Activated CD4-positive, alpha-beta T cell treated with anti-CD3 and anti-CD28 coated beads for 24 hours (primary cell): ENCODE data around the gene ZMYND8.
"Not testable (repeated sequence)": the region's sequence is repeated elsewhere in the genome, so short reads cannot be mapped to it uniquely, and the experiment has no call there.

ENCODE experiments used
- DNase-seq, 2 donors: peaks; one replicate each; pipeline ENCODE4 v3.0.0-alpha.2; 2020; ENCODE audit warnings: low read depth in 2 of 2

ZMYND8 gene

DNA sequence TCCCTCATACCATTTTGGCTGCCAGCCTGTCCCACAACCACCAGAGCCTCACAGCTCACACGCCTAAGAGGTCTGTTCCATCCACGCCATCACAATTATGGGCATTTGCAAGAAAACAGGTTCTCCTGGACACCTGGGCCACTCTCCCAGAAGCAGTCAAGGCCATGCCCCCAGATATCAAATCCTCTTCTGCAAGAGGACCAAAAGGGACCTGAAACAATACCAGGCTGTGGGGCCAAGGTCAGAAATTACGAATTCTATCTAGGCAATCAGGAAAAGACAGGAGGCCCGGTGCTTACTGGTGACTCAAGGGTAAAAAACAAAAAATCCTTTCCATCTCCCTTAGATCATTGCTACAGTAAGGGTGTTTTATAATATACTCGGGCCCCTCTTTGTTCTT is 69.8 kb downstream of the ZMYND8 start:
- DNase-seq = no peak

DNA sequence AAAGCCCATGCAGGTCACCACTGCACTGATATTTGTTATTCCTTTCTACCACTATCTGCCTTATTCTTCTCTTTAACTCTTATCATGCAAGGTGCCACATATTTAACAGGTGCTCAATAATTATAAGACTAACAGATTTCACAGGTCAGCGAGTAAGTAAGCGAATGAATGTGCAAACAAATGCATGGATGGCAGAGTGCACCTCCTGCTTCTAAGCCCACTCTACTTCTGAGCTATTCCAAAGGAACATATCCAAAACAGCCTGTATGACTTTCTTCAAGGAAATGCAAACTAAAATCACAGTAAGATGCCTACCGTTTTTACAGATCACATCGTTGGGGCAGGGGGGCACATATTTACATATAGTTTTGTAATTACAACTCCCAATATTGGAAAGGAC is 71.3 kb downstream of the ZMYND8 start:
- no peak for DNase-seq

DNA sequence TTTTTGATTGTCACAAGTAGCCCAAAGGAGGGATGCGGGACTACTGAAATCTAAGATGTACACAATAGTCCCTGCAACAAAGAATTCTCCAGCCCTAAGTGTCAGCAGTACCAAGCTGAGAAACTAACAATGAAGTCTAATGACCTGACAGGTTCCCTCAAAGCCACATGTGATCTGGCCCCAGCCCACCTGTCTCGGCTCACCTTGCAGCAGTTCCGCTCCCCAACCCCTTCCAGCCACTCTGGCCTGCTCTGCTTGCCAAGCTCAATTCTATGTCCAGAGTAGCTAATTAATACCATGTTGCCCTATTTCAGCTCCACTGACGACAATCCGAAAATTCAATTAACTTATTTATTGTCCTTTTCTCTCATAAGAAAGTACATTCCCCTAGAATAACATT is 72.1 kb downstream of the ZMYND8 start:
- no peak for DNase-seq

DNA sequence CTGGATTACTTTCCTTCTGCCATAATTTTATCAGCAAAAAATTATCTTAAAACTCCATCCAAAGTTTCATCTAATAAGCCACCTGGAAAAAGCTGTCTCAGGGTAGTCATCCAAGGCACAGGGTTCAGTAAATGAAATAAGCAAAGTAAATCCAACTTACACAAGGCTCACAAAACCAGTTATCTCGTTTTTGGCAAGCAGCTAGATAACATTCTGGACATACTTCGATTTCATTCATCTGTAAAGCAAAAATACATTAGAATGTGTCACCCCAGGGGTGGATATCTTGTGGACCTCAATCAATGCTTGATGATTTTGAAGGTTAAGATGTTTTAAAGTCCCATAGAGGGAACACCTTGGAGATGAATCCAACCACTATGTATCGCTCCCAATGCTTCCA is 73.1 kb downstream of the ZMYND8 start:
- no peak for DNase-seq

DNA sequence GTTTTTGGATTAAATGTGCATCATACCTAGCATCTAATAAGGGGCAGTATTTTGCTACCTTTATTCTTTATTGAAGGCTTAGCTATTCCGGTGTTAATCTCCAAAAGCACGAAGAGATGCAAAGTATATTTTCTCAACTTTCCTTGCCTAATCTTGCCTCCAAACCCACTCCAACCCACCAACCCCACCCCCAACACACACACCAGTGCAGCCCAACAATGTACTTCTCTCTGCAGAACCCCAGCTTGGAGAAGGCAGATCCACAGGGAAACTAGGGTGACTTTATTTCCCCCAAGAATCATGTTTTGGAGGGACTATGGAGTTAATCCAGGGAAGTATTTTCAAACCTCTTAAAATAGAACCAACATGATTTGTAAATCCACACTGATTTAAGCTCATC is 73.6 kb downstream of the ZMYND8 start:
- no peak for DNase-seq

DNA sequence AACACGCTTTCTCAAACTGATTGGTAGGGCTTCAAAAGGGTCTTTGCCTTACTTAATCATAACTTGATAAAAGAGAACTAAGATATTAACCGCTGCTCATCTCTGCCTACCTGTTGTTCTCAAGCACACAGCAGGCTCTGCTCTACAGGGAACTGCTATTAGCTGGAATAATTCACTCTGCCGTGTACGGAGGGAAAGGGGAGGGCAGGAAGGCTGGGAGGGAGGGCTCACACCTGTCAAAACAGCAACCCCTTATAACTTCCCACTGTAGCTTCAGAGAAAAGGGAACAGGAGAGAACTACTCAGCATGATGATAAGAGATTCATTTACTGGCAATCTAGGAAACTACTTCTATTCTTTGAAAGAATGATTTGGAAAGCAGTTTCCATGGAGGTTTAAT is 75.1 kb downstream of the ZMYND8 start:
- no peak for DNase-seq

DNA sequence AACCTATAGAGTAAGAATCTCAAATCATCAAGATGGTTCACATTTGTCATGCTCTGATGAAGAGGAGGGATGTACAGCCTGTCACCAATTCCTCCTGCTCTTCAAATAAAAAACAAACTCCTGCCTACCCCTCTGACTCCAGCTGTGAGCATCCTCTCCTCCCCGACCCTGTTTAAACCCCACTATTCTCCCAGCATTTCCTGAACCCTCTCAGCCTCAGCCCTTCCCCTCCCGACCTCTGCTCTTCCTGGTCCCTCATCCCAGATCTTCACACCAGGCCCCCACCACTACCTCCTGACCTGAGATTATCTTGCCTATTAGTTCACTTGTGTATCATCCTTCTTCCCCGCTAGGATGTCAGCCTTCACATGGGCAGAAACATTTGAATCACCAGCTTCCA is 75.8 kb downstream of the ZMYND8 start:
- no peak for DNase-seq

DNA sequence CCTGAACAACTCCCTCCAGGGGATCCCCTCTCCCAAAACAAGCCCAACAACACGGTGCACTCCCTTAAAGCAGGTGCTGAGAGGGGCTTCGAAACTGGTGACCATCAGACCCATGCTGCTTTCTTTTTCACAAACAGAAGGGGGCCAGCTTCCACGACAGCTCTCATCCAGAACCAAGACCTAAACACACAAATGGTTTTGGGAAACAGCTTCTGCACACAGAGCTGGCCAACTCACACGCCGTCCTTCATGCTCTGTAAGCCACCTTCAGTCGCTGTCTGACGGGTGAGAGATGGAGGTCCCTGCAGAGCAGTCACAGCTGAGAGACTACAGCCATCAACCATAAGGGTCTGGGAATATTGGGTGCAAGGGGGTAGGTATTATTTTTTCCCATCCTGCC is 76.3 kb downstream of the ZMYND8 start:
- no peak for DNase-seq

DNA sequence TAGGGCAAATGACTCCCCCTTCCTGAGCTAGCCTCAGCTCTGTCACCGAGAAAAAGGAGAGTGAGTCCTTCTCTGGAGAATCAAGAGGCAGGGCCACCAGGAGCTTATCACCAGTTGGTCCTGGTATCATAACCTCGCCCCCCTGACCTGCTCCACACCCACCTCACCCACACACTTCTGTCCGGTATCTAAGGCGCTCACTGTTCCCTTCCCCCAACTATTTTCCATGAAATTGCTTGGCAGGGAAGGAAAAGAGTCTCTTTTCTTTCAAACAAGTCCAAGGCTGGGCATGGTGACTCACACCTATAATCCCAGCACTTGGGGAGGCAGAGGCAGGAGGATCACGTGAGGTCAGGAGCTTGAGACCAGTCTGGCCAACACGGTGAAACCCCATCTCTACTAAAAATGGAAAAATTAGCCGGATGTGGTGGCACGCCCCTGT is 77.6 kb downstream of the ZMYND8 start:
- no peak for DNase-seq

DNA sequence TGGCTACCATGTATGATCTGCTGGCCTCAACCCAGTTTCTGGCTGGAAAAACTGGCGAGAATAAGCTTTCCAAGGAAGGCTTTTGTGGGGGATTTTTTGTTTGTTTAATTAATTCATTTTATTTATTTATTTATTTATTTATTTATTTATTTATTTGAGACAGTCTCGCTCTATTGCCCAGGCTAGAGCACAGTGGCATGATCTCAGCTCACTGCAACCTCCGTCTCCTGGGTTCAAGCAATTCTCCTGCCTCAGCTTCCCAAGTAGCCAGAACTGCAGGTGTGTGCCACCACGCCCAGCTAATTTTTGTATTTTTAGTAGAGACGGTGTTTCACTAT is 79.0 kb downstream of the ZMYND8 start:
- DNase-seq = not testable (repeated sequence)

DNA sequence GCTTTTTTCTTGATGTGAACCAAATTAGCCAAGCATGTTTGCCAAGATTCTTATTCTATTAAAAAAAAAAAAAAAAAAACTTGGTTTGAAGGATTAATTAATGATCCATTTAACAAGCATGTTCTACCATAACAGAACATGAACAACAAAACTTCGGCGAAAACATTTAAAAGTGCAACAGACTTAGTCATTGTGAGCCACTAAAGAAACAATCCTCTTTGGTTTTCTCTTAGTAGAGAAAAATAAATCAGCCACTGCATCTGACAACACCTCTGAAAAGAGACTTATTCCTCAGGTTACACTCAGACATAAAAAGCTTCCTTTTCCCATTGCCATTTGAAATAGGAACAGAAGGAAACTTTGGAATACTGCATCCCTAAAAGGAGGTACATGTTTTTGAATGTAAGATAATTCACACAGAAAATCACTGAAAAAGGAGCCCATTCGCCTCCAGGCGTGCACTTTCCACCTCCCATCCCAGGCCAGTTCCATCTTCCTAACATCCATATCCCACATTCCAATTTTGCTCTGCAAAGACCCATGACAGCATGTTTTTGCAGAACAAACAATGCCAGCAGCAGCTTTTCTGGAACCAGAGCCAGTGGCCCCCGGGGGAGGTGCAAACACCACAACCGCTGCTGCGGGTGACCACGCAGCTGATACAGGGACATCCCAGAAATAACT is 79.5 kb downstream of the ZMYND8 start:
- DNase-seq = no peak

DNA sequence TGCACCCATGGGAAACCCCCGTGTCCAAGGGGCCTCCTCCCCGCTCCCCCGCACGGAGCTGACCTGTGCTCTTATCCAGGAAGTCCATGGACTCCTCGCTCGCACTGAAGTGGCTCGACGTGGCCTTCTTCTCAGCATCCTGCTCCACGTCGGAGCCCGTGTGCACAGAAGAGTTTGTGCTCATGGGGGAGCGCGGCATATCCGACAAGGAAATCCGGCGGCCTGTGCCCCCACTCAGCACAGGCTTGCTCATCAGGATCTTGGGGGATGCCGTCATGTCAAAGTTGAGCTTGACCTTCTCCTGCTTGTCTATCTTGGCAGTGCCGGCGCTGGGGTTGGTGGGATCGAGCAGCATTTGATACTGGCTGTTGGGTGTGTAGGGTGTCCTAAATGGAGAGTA is 80.2 kb downstream of the ZMYND8 start:
- no peak for DNase-seq

DNA sequence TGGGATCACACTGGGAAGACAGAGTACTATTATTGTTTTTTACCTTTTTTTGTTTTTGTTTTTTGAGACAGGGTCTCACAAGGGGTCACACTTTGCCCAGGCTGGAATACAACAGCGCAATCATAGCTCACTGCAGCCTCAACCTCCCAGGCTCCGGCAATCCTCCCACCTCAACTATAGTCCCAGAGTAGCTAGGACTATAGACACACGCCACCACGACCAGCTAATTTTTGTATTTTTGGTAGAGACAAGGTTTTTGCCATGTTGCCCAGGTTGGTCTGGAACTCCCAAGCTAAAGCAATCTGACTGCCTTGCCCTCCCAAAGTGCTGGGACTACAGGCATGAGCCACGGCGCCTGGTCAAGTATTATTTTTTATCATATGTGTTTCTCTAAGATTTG is 81.0 kb downstream of the ZMYND8 start:
- no peak for DNase-seq

DNA sequence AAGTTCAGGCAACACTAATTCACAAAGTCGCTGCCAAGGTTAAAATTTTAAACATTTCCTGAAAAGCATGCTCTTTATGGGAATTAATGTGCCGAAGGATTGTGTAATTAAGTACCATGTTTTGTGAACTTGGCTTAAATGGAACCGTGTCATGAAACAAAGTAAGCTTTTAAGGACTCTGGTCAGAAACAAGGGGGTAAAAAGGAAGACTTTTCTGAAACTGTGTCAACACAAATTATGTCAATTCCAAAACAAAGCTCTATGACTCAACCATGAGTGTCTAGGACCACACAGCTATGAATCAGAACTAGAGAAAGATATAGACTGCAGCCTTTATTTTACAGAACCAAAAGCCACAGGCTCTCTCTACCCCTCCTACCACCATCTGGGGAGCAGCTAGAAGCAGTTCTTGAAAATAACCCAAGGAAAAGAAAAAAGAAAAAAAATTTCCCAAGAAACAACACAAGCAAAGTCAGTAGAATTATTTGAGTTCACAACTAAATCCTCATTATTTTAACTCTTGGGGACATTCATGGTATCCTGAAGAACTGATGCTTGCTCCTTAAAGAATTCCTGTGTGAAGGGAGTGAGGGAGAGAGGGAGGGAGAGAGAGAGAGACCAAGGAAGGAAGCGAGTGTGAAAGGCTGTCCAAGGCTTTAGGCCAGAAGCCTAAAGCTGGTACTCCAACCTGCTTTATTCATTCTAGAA is 81.9 kb downstream of the ZMYND8 start:
- peak; percentile 6 to 27 for DNase-seq

DNA sequence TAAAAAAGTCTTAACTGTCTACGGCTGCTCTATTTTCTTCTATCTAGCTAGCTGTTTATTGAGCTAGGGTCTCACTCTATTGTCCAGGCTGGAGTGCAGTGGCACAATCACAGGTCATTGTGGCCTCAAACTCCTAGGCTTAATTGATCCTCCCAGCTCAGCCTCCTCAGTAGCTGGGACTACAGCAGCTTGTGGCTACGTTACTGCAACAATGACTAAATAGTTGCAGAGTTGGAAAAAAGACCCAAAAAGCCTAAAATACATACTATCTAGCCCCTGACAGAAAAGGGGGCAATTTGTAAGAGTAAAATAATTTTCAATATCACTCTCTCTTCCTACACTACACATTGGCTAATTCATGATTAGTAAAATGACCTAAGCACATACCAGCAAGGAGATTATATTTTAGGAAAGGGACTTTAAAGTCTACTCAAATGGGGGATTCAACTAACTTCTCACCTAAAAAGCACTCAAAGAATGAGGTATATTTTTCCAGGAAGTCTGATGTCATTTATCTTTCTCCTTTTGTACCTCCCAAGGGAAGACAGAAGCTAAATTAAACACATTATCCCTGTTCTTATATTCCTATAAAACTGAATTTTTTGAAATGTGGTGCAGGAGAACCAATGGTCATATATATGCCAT is 82.8 kb downstream of the ZMYND8 start:
- DNase-seq = no peak

DNA sequence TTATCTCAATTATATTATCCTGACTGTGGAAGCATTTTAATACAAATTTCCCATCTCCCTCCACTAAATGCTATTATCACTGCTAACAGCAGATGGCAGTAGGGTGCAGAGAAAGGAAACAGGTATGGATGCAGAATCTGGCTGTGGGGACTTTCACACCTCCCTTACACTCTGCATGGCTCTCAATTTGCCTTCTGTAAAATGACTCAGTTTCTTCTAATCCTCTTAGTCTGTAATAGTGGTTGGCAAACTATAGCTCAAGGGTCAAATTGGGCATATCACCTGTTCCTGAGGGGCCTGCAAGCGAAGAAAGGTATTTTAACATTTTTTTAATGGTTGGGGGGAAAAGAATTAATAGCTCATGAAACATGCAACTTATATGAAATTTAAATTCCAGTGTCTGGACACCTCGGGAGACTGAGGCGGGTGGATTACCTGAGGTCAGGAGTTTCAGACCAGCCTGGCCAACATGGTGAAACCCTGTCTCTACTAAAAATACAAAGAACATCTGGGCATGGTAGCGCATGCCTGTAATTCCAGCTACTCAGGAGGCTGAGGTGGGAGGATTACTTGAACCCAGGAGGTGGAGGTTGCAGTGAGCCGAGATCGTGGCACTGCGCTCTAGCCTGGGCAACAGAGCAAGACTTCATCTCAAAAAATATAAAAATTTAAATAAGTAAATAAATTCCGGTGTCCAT is 83.5 kb downstream of the ZMYND8 start:
- peak; percentile 8 to 66 for DNase-seq

DNA sequence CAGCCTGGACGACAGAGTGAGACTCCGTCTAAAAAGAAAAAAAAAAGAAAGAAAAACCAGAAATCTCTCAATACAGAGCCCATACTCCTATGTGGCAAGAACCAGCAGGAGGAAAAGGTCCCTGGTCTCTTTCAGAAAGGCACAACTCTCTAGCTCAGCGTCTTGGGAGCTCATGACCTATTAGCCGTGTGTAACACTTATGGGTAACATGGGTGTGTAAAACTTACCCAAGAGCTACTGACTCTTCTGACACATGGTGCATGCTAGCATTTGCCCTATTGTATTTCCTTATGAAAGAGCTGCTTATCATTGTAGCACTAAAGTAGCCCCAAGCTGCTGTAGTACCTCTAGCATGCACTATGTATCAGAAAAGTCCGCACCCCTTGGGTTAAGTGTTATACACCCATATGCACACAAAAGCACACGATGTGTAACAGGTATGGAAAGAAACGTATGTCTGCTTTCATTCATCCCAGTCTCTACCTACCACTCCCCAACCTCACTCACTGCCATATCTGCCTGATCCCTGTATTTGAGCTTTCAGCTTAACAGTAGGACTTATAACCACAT is 85.4 kb downstream of the ZMYND8 start:
- DNase-seq = no peak

DNA sequence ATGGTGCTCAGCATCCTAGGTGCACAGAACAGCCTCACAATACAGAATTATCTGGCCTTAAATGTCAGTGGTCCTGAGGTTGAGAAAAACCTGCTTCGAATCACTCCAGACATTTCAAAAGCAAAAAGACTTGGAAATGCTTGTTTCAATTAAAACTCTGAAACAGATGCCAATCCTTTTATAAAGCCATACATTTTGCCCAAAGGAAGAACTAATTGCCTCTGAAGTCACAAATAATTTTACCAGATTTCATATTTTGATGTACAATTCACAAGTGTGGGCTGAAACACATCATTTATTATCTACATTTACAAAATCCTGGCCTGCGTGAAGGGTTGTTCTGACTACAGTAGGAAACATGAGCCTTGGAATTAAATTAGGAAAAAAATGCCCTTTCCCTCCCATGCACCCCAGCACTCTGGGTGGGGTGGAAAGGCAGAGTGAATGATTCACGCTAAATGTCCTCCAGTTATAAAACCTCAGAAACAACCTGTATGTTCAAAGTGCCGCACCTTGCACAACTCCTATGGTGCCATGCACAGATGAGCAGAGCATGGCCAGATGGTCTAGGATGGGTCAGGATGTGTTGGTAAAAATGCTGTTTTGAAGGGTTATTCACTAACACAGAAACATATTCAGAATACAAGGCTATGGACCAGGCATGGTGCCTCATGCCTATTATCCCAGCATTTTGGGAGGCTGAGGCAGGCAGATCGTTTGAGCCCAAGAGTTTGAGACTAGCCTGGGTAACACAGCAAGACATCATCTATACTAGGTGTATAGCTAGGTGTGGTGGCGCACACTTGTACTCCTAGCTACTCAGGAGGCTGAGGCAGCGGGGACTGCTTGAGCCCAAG is 87.0 kb downstream of the ZMYND8 start:
- no peak for DNase-seq

DNA sequence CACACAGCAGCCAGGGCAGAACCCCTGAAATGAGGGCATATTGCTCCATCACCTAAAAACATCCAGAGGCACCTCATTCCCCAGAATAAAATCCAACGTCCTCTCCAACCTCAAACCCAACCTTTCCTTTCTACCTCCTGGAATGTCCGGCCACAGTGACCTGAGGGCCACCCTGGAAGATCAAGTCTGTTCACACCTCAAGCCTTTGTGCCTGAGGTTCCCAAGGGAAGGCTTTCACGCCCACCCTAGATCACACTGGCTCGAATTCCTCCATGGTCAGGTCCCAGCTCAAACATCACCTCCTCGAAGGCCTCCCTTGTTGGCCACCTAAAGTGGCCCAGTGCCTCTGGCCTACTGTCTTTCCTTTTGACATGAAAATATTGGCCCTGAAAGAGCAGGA is 88.9 kb downstream of the ZMYND8 start:
- no peak for DNase-seq

DNA sequence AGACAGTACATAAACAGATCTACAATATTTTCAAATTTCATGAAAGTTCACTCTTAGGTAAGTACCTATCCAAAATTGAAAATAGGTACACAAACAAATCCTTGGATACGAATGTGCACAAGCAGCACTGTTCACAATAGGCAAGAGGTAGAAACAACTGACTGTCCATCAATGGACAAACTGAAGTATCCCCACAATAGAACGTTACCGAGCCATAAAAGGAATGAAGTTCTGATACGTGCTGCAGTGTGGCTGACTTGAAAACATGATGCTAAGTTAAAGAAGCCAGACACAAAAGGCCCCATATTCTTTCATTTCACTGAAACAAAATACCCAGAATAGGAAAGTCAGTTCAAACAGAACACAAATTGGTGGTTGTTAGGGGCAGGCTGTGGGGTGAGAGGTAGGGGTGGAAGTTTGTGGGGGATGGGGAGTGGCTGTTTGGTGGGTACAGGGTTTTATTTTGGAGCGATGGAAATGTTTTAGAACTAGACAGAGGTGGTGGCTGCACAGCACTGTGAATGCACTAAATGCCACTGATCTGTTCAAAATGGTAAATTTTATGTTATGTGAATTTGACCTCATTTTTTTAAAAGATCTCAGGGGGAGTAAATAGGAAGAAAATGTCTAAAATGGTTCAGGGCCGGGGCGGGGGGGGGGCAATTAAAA is 89.5 kb downstream of the ZMYND8 start:
- no peak for DNase-seq

DNA sequence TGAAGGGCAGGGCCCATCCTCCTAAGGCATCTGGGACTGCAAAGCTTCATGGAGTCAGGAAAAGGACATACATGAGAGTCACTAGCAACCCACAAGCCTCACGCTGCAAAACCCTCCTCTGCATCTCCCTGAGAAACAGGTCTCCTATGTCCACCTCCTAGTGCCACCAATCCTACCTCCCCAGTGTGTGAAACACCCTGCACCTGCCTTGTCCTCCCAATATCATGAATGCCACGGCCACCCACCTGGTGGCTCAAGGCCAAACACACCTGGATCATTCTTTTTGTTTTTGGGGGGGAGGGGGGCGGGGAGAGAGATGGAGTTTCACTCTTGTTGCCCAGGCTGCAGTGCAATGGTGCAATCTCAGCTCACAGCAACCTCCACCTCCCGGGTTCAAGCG is 90.5 kb downstream of the ZMYND8 start:
- DNase-seq = no peak
